Measurements from ENCODE around the gene MRTO4. TPM values are rescaled to one million over a fixed set of nuclear protein-coding genes. Genes with fewer than 3 reads are reported as not detected.
A peak's percentile ranks its signal among the peaks of the same experiment; 100 is the strongest.

Gene MRTO4
- total and polyA plus RNA-seq, 2 of the 13 experiments (the other 11 are each of a cell fraction or from before 2014, with no cell fraction given) = 28.1 to 59.2 TPM

DNA sequence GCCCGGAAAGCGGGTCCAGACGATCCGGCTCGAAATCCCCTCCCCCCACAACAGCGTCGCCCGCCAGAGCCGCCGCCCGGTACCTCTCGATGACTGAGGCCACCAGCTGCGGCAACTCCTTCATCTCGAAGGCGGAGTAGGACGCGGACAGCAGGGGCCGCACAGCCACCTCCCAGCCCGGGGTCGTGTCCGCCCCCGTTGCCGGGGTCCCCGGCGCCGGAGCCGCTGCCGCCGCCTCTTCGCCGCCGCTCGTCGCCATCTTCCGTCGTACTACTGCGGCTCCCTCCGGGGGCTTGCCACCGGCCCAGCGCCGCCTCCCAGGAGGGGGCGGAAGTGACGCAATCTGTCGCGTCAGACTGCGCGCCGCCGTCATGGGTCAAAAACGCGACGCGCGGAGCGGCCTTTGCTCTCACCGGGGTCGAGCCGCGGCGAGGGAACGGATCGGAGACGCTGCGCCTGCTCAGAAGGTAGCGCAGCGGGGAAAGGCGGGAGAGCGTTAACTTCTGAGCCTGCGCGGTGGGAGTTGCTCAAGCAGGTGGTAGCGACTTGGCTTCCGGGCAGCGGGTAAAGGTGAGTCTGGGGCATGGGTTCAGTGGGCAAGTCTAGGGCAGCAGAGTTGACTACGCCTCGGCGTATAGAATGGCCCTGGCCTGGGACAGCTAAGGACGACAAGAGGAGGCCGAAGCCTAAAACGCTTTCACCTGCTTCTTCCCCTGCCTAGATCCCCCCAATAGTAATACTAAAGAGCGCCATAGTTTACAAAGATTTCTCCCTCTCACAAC, 41.4 kb upstream of the MRTO4 start, which contains the start of gene UBR4 (continued):
- TF ChIP-seq ZNF724P (CRISPR knock-in tag; IDR thresholded peaks at IDR 0.05; ENCODE audit: borderline replicate concordance) (0 out of 2 replicates have a peak, but pooled peaks have one; percentile 7), ZNF564 (CRISPR knock-in tag; IDR thresholded peaks at IDR 0.05) (no peak; the same call in 1 of the 2 replicates), PTBP1 (IDR thresholded peaks at IDR 0.05; ENCODE audit: low read depth, low read length, poor library complexity, severe bottlenecking) (no peak), SRSF9 (IDR thresholded peaks at IDR 0.05; ENCODE audit: borderline replicate concordance, insufficient read depth, low read depth, low read length, poor library complexity, severe bottlenecking) (no peak), HHEX (CRISPR knock-in tag; IDR thresholded peaks at IDR 0.05) (no peak), ZNF333 (CRISPR knock-in tag; IDR thresholded peaks at IDR 0.05; ENCODE audit: borderline replicate concordance) (no peak; the same call in 1 of the 2 replicates), HMG20A (CRISPR knock-in tag; IDR thresholded peaks at IDR 0.05; ENCODE audit: borderline replicate concordance) (no peak), ZNF3 (CRISPR knock-in tag; IDR thresholded peaks at IDR 0.05) (no peak), EHMT2 (IDR thresholded peaks at IDR 0.05; ENCODE audit: borderline replicate concordance, low read depth, low read length) (no peak), ZFP37 (CRISPR knock-in tag; IDR thresholded peaks at IDR 0.05; ENCODE audit: borderline replicate concordance) (peak; percentile 95), JUN (CRISPR knock-in tag; IDR thresholded peaks at IDR 0.05) (peak; percentile 84; the same call in 1 of the 2 replicates), TBX2 (CRISPR knock-in tag; IDR thresholded peaks at IDR 0.05; ENCODE audit: borderline replicate concordance) (peak; percentile 86), ZBTB8A (CRISPR knock-in tag; IDR thresholded peaks at IDR 0.05; ENCODE audit: borderline replicate concordance, low read depth) (no peak), KLF11 (CRISPR knock-in tag; IDR thresholded peaks at IDR 0.05) (peak; percentile 55; the same call in 1 of the 2 replicates), AGO1 (IDR thresholded peaks at IDR 0.05; ENCODE audit: low read depth, low read length, poor library complexity, severe bottlenecking) (no peak), NCOA5 (CRISPR knock-in tag; IDR thresholded peaks at IDR 0.05) (no peak)
- TF ChIP-seq, protein P1, sequence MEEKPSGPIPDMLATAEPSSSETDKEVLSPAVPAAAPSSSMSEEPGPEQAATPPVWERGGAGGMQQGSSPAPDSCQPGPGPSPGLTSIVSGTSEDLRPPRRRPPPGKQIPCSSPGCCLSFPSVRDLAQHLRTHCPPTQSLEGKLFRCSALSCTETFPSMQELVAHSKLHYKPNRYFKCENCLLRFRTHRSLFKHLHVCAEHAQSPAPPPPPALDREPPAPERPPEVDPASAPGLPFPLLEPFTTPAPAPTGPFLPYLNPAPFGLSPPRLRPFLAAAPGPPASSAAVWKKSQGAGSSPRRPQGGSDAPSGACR (CRISPR knock-in tag; IDR thresholded peaks at IDR 0.05) = 0 out of 2 replicates have a peak, but pooled peaks have one; percentile 49
- TF ChIP-seq, protein P2, sequence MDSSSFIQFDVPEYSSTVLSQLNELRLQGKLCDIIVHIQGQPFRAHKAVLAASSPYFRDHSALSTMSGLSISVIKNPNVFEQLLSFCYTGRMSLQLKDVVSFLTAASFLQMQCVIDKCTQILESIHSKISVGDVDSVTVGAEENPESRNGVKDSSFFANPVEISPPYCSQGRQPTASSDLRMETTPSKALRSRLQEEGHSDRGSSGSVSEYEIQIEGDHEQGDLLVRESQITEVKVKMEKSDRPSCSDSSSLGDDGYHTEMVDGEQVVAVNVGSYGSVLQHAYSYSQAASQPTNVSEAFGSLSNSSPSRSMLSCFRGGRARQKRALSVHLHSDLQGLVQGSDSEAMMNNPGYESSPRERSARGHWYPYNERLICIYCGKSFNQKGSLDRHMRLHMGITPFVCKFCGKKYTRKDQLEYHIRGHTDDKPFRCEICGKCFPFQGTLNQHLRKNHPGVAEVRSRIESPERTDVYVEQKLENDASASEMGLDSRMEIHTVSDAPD (CRISPR knock-in tag; IDR thresholded peaks at IDR 0.05) = no peak
- TF ChIP-seq, protein P3, sequence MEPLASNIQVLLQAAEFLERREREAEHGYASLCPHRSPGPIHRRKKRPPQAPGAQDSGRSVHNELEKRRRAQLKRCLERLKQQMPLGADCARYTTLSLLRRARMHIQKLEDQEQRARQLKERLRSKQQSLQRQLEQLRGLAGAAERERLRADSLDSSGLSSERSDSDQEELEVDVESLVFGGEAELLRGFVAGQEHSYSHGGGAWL (CRISPR knock-in tag; IDR thresholded peaks at IDR 0.05) = peak; percentile 81; the same call in 1 of the 2 replicates
- TF ChIP-seq, protein P4, sequence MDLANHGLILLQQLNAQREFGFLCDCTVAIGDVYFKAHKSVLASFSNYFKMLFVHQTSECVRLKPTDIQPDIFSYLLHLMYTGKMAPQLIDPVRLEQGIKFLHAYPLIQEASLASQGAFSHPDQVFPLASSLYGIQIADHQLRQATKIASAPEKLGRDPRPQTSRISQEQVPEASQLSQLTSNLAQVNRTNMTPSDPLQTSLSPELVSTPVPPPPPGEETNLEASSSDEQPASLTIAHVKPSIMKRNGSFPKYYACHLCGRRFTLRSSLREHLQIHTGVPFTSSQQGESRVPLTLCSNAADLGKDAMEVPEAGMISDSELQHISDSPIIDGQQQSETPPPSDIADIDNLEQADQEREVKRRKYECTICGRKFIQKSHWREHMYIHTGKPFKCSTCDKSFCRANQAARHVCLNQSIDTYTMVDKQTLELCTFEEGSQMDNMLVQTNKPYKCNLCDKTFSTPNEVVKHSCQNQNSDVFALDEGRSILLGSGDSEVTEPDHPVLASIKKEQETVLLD (CRISPR knock-in tag; IDR thresholded peaks at IDR 0.05; ENCODE audit: low read depth) = peak; percentile 99
- TF ChIP-seq, protein P5, sequence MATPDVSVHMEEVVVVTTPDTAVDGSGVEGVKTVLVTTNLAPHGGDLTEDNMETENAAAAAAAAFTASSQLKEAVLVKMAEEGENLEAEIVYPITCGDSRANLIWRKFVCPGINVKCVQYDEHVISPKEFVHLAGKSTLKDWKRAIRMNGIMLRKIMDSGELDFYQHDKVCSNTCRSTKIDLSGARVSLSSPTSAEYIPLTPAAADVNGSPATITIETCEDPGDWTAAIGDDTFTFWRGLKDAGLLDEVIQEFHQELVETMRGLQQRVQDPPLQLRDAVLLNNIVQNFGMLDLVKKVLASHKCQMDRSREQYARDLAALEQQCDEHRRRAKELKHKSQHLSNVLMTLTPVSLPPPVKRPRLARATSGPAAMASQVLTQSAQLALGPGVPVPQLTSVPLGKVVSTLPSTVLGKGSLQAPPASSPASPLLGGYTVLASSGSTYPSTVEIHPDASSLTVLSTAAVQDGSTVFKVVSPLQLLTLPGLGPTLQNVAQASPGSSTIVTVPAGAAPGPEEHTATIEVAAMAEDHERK (CRISPR knock-in tag; IDR thresholded peaks at IDR 0.05; ENCODE audit: low read depth) = peak; percentile 83
- TF ChIP-seq, protein P6, sequence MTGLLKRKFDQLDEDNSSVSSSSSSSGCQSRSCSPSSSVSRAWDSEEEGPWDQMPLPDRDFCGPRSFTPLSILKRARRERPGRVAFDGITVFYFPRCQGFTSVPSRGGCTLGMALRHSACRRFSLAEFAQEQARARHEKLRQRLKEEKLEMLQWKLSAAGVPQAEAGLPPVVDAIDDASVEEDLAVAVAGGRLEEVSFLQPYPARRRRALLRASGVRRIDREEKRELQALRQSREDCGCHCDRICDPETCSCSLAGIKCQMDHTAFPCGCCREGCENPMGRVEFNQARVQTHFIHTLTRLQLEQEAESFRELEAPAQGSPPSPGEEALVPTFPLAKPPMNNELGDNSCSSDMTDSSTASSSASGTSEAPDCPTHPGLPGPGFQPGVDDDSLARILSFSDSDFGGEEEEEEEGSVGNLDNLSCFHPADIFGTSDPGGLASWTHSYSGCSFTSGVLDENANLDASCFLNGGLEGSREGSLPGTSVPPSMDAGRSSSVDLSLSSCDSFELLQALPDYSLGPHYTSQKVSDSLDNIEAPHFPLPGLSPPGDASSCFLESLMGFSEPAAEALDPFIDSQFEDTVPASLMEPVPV (CRISPR knock-in tag; IDR thresholded peaks at IDR 0.05) = peak; percentile 85
